GM23248 (cell line): Measurements from ENCODE around the gene CFAP100. TPM values are rescaled to one million over a fixed set of nuclear protein-coding genes. Genes with fewer than 3 reads are reported as not detected.

Source experiments
- DNase-seq: peaks from one replicate; pipeline ENCODE4 v3.0.0-alpha.2; 2015
- H2AFZ ChIP-seq: fragments of 200-600 bp; sonication (generic); 2 replicates; pipeline ENCODE4 v1.6.1; 2016; ENCODE audit warnings: antibody characterized with exemption
- H3F3A ChIP-seq: fragments of 200-600 bp; sonication (generic); 2 replicates; pipeline ENCODE4 v1.6.1; 2016; ENCODE audit warnings: mild to moderate bottlenecking, antibody characterized with exemption, mixed run types; ENCODE audit not compliant: insufficient read depth
- H3K27ac ChIP-seq: fragments of 200-600 bp; sonication (generic); 2 replicates; pipeline ENCODE4 v1.5.1; 2016; ENCODE audit warnings: mild to moderate bottlenecking
- H3K27me3 ChIP-seq: fragments of 200-600 bp; sonication (generic); replicated peaks from 2 replicates; pipeline ENCODE4 v1.6.1; 2016; ENCODE audit warnings: mild to moderate bottlenecking; ENCODE audit not compliant: insufficient read depth
- H3K36me3 ChIP-seq: fragments of 200-600 bp; sonication (generic); 2 replicates; pipeline ENCODE4 v1.6.1; 2016; ENCODE audit warnings: low read depth, mild to moderate bottlenecking
- H3K4me1 ChIP-seq: fragments of 200-600 bp; sonication (generic); 2 replicates; pipeline ENCODE4 v1.6.1; 2016; ENCODE audit warnings: mild to moderate bottlenecking; ENCODE audit not compliant: insufficient read depth
- H3K4me2 ChIP-seq: fragments of 200-600 bp; sonication (generic); one replicate; pipeline ENCODE4 v1.6.1; 2016; ENCODE audit warnings: mild to moderate bottlenecking; ENCODE audit not compliant: unreplicated experiment
- H3K4me3 ChIP-seq: fragments of 200-600 bp; sonication (generic); 2 replicates; pipeline ENCODE4 v1.5.1; 2016; ENCODE audit warnings: mild to moderate bottlenecking
- H3K79me2 ChIP-seq: fragments of 200-600 bp; sonication (generic); 2 replicates; pipeline ENCODE4 v1.6.1; 2016; ENCODE audit warnings: mild to moderate bottlenecking; ENCODE audit not compliant: insufficient read depth
- H3K9ac ChIP-seq: fragments of 200-600 bp; sonication (generic); 2 replicates; pipeline ENCODE4 v1.6.1; 2016; ENCODE audit warnings: mild to moderate bottlenecking
- H3K9me2 ChIP-seq: fragments of 200-600 bp; sonication (generic); 2 replicates; pipeline ENCODE4 v1.6.1; 2016; ENCODE audit warnings: mixed run types, mild to moderate bottlenecking, moderate library complexity; ENCODE audit not compliant: insufficient read depth
- H3K9me3 ChIP-seq: fragments of 200-600 bp; sonication (generic); one replicate; pipeline ENCODE4 v1.6.1; 2017; ENCODE audit warnings: low read depth
- H4K20me1 ChIP-seq: fragments of 200-600 bp; sonication (generic); 2 replicates; pipeline ENCODE4 v1.6.0; 2016; ENCODE audit not compliant: insufficient read depth
- EZH2 ChIP-seq: fragments of 200-600 bp; sonication (generic); IDR thresholded peaks from 2 replicates; pipeline ENCODE4 v1.6.1; 2018; ENCODE audit warnings: antibody characterized with exemption, mild to moderate bottlenecking; ENCODE audit not compliant: insufficient read depth, poor library complexity, severe bottlenecking
- EZH2phosphoT487 ChIP-seq: fragments of 200-600 bp; sonication (generic); IDR thresholded peaks from 2 replicates; pipeline ENCODE4 v1.6.1; 2018; ENCODE audit warnings: antibody characterized with exemption, moderate library complexity, mild to moderate bottlenecking, low read depth; ENCODE audit not compliant: insufficient read depth
- whole genome bisulfite sequencing, 2 experiments: methylation state at CpG; one replicate each; pipeline ENCODE4 v1.1.6; 2015 to 2017; ENCODE audit warnings: low lambda C conversion rate in 2 of 2, low coverage in 1 of 2; ENCODE audit errors: missing lambda C conversion rate in 2 of 2; 5-methylcytosine and 5-hydroxymethylcytosine counted together
- in situ Hi-C: fragments of 300-500 bp; cut with MboI; formaldehyde crosslinking; loops from 2 replicates; pipeline ENCODE4 v1.15.0; 2020
- polyA plus RNA-seq: library from polyadenylated mRNA; unstranded; fragments of >200 nt; fragmentation: Nextera tagmentation; extraction: Ambion mirVana; gene quantifications from 2 replicates; pipeline ENCODE4 v1.2.1, GENCODE V29; 2016
- total RNA-seq: library from RNA; depleted of rRNA; stranded (reverse); fragments of >200 nt; shearing (Covaris generic); gene quantifications from 2 replicates; pipeline ENCODE4 v1.2.3, GENCODE V29; 2014

CFAP100 gene
- total and polyA plus RNA-seq, 2 experiments from 2014 or later, result not detected

DNA sequence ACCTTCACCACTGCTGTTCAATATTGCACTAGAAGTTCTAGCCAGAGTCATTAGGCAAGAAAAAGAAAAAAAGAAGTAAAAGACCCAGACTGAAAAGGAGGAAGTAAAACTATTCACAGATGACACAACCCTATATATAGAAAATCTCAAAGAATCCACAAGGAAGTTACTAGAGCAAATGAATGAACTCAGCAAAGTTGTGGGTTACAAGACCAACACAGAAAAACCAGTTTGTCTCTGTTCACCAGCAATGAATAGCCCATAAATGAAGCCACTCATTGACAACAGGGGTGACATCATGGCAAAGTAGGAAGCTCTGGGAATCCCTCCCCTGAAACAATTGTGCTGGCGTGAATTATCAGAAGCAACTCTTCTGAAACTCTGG lies 4.6 kb downstream of the CFAP100 start:
- in situ Hi-C loops, result loop anchor here (10.0 to 25.0 kb wide), 3 partner anchors 155 to 437 kb away; partner anchors contain the start of gene ROPN1B
- Histone ChIP-seq H3K79me2 (no peaks in the 10 kb centered on the region), H3K9ac (no peak overlapping the region), H3F3A (no peaks in the 10 kb centered on the region), H2AFZ (no peak overlapping the region), H3K36me3 (no peaks in the 10 kb centered on the region), H3K27me3 (peaks cover 21% of the 10 kb centered on the region; the same call in 1 of the 2 replicates), H4K20me1 (no peaks in the 10 kb centered on the region), H3K4me1 (no peaks in the 10 kb centered on the region), H3K4me3 (no peak overlapping the region), H3K9me2 (no peaks in the 10 kb centered on the region), H3K4me2 (no peak overlapping the region), H3K27ac (no peak overlapping the region), H3K9me3 (no peaks in the 10 kb centered on the region)
- WGBS, 2 experiments, result 91 to 100% methylated on average over 1 of the region's 1 CpG
- TF ChIP-seq EZH2phosphoT487, result no peak
- TF ChIP-seq EZH2, result no peak
- DNase-seq, result no peak

GRCh38 chr3:126399756-126400155 lies 5.0 kb downstream of the CFAP100 start:
- no peak overlapping the region for H2AFZ ChIP-seq
- H3K4me3 ChIP-seq, result no peak overlapping the region
- H3K4me2 ChIP-seq, result no peak overlapping the region
- WGBS, 2 experiments, result 44 to 59% methylated on average over 4 of the region's 4 CpGs
- H3K36me3 ChIP-seq, result no peaks in the 10 kb centered on the region
- no peaks in the 10 kb centered on the region for H3K9me3 ChIP-seq
- no peak overlapping the region for H3K9ac ChIP-seq
- TF ChIP-seq EZH2 (no peak), EZH2phosphoT487 (no peak)
- H3K4me1 ChIP-seq, result no peaks in the 10 kb centered on the region
- peaks cover 17% of the 10 kb centered on the region; the same call in 1 of the 2 replicates for H3K27me3 ChIP-seq
- no peaks in the 10 kb centered on the region for H3F3A ChIP-seq
- H3K27ac ChIP-seq, result no peak overlapping the region
- H3K79me2 ChIP-seq, result no peaks in the 10 kb centered on the region
- no peaks in the 10 kb centered on the region for H3K9me2 ChIP-seq
- no peak for DNase-seq
- H4K20me1 ChIP-seq, result no peaks in the 10 kb centered on the region
- in situ Hi-C loops, result loop anchor here (10.0 to 25.0 kb wide), 3 partner anchors 155 to 437 kb away; partner anchors contain the start of gene ROPN1B

GRCh38 chr3:126401611-126402160 lies 7.0 kb downstream of the CFAP100 start:
- no peak overlapping the region for H3K27ac ChIP-seq
- no peaks in the 10 kb centered on the region for H3K9me2 ChIP-seq
- H3F3A ChIP-seq, result no peaks in the 10 kb centered on the region
- H3K36me3 ChIP-seq, result no peaks in the 10 kb centered on the region
- in situ Hi-C loops, result no loop called here
- no peak overlapping the region for H3K4me3 ChIP-seq
- H3K9ac ChIP-seq, result no peak overlapping the region
- no peaks in the 10 kb centered on the region for H4K20me1 ChIP-seq
- peaks cover 6% of the 10 kb centered on the region; the same call in 1 of the 2 replicates for H3K27me3 ChIP-seq
- no peaks in the 10 kb centered on the region for H3K4me1 ChIP-seq
- 42 to 51% methylated on average over 6 to 8 of the region's 8 CpGs for WGBS, 2 experiments
- TF ChIP-seq EZH2phosphoT487 (no peak), EZH2 (no peak)
- no peak overlapping the region for H2AFZ ChIP-seq
- H3K79me2 ChIP-seq, result no peaks in the 10 kb centered on the region
- no peak for DNase-seq
- H3K4me2 ChIP-seq, result no peak overlapping the region
- H3K9me3 ChIP-seq, result no peaks in the 10 kb centered on the region

DNA sequence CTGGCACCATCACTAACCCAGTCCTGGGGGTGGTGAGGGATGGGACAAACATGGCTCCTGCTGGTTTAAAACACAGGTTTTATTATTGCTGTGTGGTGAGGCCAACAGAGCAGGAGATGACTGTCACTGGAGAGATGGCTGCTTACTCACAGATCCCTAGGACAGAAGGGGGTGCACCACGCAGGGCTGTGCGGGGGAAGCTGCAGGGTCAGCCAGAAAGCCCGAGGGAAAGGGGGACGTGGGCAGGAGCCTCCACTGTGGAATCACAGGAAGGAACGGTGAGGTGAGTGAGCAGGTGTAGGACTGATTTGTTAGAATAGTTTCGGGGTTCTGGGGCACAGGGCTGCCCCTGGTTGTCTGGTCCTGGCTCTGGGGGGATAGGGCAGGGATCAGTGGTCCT lies 7.5 kb downstream of the CFAP100 start:
- 37% methylated on average over 6 of the region's 6 CpGs for WGBS, 2 experiments

More for the DNA sequence above, 7.5 kb downstream of the CFAP100 start:
- Histone ChIP-seq H3K9ac (no peak overlapping the region), H3K9me2 (no peaks in the 10 kb centered on the region), H3K36me3 (no peaks in the 10 kb centered on the region), H3K4me2 (no peak overlapping the region), H3K79me2 (no peaks in the 10 kb centered on the region), H4K20me1 (no peaks in the 10 kb centered on the region), H3F3A (no peaks in the 10 kb centered on the region), H3K27me3 (peaks cover 11% of the 10 kb centered on the region), H3K4me3 (no peak overlapping the region), H3K9me3 (no peaks in the 10 kb centered on the region), H2AFZ (no peak overlapping the region), H3K4me1 (no peaks in the 10 kb centered on the region), H3K27ac (no peak overlapping the region)
- DNase-seq, result no peak
- no peak for TF ChIP-seq EZH2phosphoT487
- no peak for TF ChIP-seq EZH2
- in situ Hi-C loops, result no loop called here
